ENCODE data around the gene ZNF599. TPM values are rescaled to one million over a fixed set of nuclear protein-coding genes. Genes with fewer than 3 reads are reported as not detected.
A peak's percentile ranks its signal among the peaks of the same experiment; 100 is the strongest.

ZNF599 gene
- total and polyA plus RNA-seq, 2 of the 13 experiments (the other 11 are each of a cell fraction or from before 2014, with no cell fraction given) = 5.8 to 7.3 TPM

DNA sequence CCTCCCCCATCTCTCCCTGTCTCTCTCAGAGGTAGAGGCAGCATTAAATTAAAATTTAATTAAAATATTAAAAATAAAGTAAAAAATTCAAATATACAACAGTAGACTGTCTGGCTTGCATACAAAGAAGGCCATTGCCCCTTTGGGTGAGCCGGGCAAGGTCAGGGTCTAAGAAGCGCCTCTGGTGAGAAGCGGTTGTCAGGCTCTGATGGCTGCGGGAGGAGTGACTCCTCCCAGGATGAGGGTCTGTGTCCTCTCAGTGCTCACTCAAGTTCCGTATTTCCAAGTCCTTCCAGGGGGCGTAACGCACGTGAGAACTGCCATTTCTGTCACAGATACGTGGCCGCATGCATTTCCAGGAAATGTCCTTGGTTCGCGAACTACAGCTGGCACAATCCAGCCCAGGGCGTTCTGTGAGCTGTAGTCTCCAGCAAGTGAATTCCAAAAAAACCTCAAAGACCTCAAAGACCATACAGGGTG is 39.7 kb downstream of the ZNF599 start (continued):
- TF ChIP-seq ZFP37 (CRISPR knock-in tag; IDR thresholded peaks at IDR 0.05; ENCODE audit: borderline replicate concordance) (no peak), TP53 (CRISPR knock-in tag; conservative IDR thresholded peaks at IDR 0.05) (0 out of 2 replicates have a peak, but pooled peaks have one; percentile 40), HOXD1 (CRISPR knock-in tag; IDR thresholded peaks at IDR 0.05) (peak; percentile 31; the same call in 1 of the 2 replicates), ZNF354B (CRISPR knock-in tag; IDR thresholded peaks at IDR 0.05) (no peak), PTBP1 (IDR thresholded peaks at IDR 0.05; ENCODE audit: low read depth, low read length, poor library complexity, severe bottlenecking) (no peak), TBX3 (IDR thresholded peaks at IDR 0.05; ENCODE audit: borderline replicate concordance) (no peak), ZNF431 (CRISPR knock-in tag; IDR thresholded peaks at IDR 0.05; ENCODE audit: borderline replicate concordance, low read depth) (no peak), TOPORS (CRISPR knock-in tag; IDR thresholded peaks at IDR 0.05) (no peak), ZNF629 (CRISPR knock-in tag; conservative IDR thresholded peaks at IDR 0.05) (no peak), HMG20A (CRISPR knock-in tag; IDR thresholded peaks at IDR 0.05; ENCODE audit: borderline replicate concordance) (no peak), ZNF546 (CRISPR knock-in tag; conservative IDR thresholded peaks at IDR 0.05) (no peak), NONO (IDR thresholded peaks at IDR 0.05) (no peak), NONO (CRISPR knock-in tag; conservative IDR thresholded peaks at IDR 0.05) (peak; percentile 38; the same call in 1 of the 2 replicates), HNF4G (IDR thresholded peaks at IDR 0.05; ENCODE audit: borderline replicate concordance, low read depth, low read length) (no peak), HNF4G (CRISPR knock-in tag; IDR thresholded peaks at IDR 0.05; ENCODE audit: borderline replicate concordance, low read depth) (no peak; the same call in 1 of the 2 replicates), JARID2 (CRISPR knock-in tag; IDR thresholded peaks at IDR 0.05; ENCODE audit: insufficient replicate concordance) (no peak), SRSF4 (IDR thresholded peaks at IDR 0.05; ENCODE audit: low read depth, low read length, poor library complexity, severe bottlenecking) (no peak), ZNF256 (CRISPR knock-in tag; conservative IDR thresholded peaks at IDR 0.05) (0 out of 2 replicates have a peak, but pooled peaks have one; percentile 54), TCF7L2 (IDR thresholded peaks at IDR 0.05; ENCODE audit: low read depth, low read length) (no peak), GTF3A (CRISPR knock-in tag; conservative IDR thresholded peaks at IDR 0.05) (no peak), ATF7-NPFF (CRISPR knock-in tag; IDR thresholded peaks at IDR 0.05; ENCODE audit: low read depth) (no peak), KDM5A (IDR thresholded peaks at IDR 0.05; ENCODE audit: borderline replicate concordance, low read length) (no peak)
- TF ChIP-seq, protein P1, sequence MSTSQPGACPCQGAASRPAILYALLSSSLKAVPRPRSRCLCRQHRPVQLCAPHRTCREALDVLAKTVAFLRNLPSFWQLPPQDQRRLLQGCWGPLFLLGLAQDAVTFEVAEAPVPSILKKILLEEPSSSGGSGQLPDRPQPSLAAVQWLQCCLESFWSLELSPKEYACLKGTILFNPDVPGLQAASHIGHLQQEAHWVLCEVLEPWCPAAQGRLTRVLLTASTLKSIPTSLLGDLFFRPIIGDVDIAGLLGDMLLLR (CRISPR knock-in tag; IDR thresholded peaks at IDR 0.05) = peak; percentile 86
- TF ChIP-seq, protein P2, sequence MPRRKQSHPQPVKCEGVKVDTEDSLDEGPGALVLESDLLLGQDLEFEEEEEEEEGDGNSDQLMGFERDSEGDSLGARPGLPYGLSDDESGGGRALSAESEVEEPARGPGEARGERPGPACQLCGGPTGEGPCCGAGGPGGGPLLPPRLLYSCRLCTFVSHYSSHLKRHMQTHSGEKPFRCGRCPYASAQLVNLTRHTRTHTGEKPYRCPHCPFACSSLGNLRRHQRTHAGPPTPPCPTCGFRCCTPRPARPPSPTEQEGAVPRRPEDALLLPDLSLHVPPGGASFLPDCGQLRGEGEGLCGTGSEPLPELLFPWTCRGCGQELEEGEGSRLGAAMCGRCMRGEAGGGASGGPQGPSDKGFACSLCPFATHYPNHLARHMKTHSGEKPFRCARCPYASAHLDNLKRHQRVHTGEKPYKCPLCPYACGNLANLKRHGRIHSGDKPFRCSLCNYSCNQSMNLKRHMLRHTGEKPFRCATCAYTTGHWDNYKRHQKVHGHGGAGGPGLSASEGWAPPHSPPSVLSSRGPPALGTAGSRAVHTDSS (CRISPR knock-in tag; conservative IDR thresholded peaks at IDR 0.05) = no peak
- TF ChIP-seq, protein P3, sequence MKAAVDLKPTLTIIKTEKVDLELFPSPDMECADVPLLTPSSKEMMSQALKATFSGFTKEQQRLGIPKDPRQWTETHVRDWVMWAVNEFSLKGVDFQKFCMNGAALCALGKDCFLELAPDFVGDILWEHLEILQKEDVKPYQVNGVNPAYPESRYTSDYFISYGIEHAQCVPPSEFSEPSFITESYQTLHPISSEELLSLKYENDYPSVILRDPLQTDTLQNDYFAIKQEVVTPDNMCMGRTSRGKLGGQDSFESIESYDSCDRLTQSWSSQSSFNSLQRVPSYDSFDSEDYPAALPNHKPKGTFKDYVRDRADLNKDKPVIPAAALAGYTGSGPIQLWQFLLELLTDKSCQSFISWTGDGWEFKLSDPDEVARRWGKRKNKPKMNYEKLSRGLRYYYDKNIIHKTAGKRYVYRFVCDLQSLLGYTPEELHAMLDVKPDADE (CRISPR knock-in tag; IDR thresholded peaks at IDR 0.05) = 0 out of 2 replicates have a peak, but pooled peaks have one; percentile 45
- TF ChIP-seq, protein P4, sequence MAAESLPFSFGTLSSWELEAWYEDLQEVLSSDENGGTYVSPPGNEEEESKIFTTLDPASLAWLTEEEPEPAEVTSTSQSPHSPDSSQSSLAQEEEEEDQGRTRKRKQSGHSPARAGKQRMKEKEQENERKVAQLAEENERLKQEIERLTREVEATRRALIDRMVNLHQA (CRISPR knock-in tag; IDR thresholded peaks at IDR 0.05) = no peak
- TF ChIP-seq, protein P5, sequence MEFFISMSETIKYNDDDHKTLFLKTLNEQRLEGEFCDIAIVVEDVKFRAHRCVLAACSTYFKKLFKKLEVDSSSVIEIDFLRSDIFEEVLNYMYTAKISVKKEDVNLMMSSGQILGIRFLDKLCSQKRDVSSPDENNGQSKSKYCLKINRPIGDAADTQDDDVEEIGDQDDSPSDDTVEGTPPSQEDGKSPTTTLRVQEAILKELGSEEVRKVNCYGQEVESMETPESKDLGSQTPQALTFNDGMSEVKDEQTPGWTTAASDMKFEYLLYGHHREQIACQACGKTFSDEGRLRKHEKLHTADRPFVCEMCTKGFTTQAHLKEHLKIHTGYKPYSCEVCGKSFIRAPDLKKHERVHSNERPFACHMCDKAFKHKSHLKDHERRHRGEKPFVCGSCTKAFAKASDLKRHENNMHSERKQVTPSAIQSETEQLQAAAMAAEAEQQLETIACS (CRISPR knock-in tag; IDR thresholded peaks at IDR 0.05) = no peak

Data from HepG2 (cell line).